ENCODE data around the gene TMEM258. TPM values are rescaled to one million over a fixed set of nuclear protein-coding genes. Genes with fewer than 3 reads are reported as not detected.

Gene TMEM258
- total RNA-seq, 1 donor: 76.4 TPM

- peak overlapping the region; percentile 78 for H3K4me3 ChIP-seq (ENCODE audit: low read depth, low read length)
- DNase-seq (ENCODE audit: low read depth): no peak
- TF ChIP-seq CTCF (IDR thresholded peaks at IDR 0.05; ENCODE audit: insufficient read depth, low read depth, low read length): no peak
Observed at GRCh38 chr11:61752925-61753521, 39.4 kb downstream of the TMEM258 start.

- peak; percentile 43 for DNase-seq (ENCODE audit: low read depth)
- peak; percentile 52 for TF ChIP-seq CTCF (IDR thresholded peaks at IDR 0.05; ENCODE audit: insufficient read depth, low read depth, low read length)
- peak within 1 kb of the TSS; percentile 78 for H3K4me3 ChIP-seq (ENCODE audit: low read depth, low read length)
Observed at GRCh38 chr11:61752117-61752924, 40.1 kb downstream of the TMEM258 start, which contains the start of gene MYRF. MYRF (plus strand) TSS chr11:61752636; CDS start chr11:61752745, 109 bp downstream.

- DNase-seq (ENCODE audit: low read depth): no peak
- no peak for TF ChIP-seq CTCF (IDR thresholded peaks at IDR 0.05; ENCODE audit: insufficient read depth, low read depth, low read length)
- H3K4me3 ChIP-seq (ENCODE audit: low read depth, low read length): no peak overlapping the region
Observed at GRCh38 chr11:61751384-61751783, 41.0 kb downstream of the TMEM258 start.

- no peak for DNase-seq (ENCODE audit: low read depth)
- H3K4me3 ChIP-seq (ENCODE audit: low read depth, low read length): no peak overlapping the region
- TF ChIP-seq CTCF (IDR thresholded peaks at IDR 0.05; ENCODE audit: insufficient read depth, low read depth, low read length): no peak
Observed at GRCh38 chr11:61750631-61751273, 41.6 kb downstream of the TMEM258 start.

GRCh38 chr11:61749591-61750217 is 42.7 kb downstream of the TMEM258 start:
- no peak for DNase-seq (ENCODE audit: low read depth)
- H3K4me3 ChIP-seq (ENCODE audit: low read depth, low read length): no peak overlapping the region
- no peak for TF ChIP-seq CTCF (IDR thresholded peaks at IDR 0.05; ENCODE audit: insufficient read depth, low read depth, low read length)

GRCh38 chr11:61747967-61748285 is 44.5 kb downstream of the TMEM258 start:
- DNase-seq (ENCODE audit: low read depth): no peak
- no peak for TF ChIP-seq CTCF (IDR thresholded peaks at IDR 0.05; ENCODE audit: insufficient read depth, low read depth, low read length)

More at GRCh38 chr11:61747967-61748285, 44.5 kb downstream of the TMEM258 start:
- no peak overlapping the region for H3K4me3 ChIP-seq (ENCODE audit: low read depth, low read length)

Data from fibroblast of villous mesenchyme (primary cell).